ENCODE data around the gene CLRN3.

The CLRN3 gene

GRCh38 chr10:127882391-127882790 is 10.3 kb downstream of the CLRN3 start:
- DNase-seq (ENCODE audit: low read depth), result no peak
- H3K4me3 ChIP-seq (ENCODE audit: low read length), result no peak overlapping the region
- no peak for TF ChIP-seq CTCF (conservative IDR thresholded peaks at IDR 0.05; ENCODE audit: low read depth, low read length)

- no peak for DNase-seq (ENCODE audit: low read depth)
- no peak for TF ChIP-seq CTCF (conservative IDR thresholded peaks at IDR 0.05; ENCODE audit: low read depth, low read length)
- H3K4me3 ChIP-seq (ENCODE audit: low read length), result no peak overlapping the region
These were observed 11.5 kb downstream of the CLRN3 start for GRCh38 chr10:127881262-127881661.

GRCh38 chr10:127880557-127880956 is 12.2 kb downstream of the CLRN3 start:
- TF ChIP-seq CTCF (conservative IDR thresholded peaks at IDR 0.05; ENCODE audit: low read depth, low read length), result no peak
- no peak overlapping the region for H3K4me3 ChIP-seq (ENCODE audit: low read length)
- DNase-seq (ENCODE audit: low read depth), result no peak

GRCh38 chr10:127878475-127879055 is 14.2 kb downstream of the CLRN3 start:
- no peak for DNase-seq (ENCODE audit: low read depth)
- TF ChIP-seq CTCF (conservative IDR thresholded peaks at IDR 0.05; ENCODE audit: low read depth, low read length), result no peak
- no peak overlapping the region for H3K4me3 ChIP-seq (ENCODE audit: low read length)

GRCh38 chr10:127877699-127878098 is 15.0 kb downstream of the CLRN3 start:
- no peak for TF ChIP-seq CTCF (conservative IDR thresholded peaks at IDR 0.05; ENCODE audit: low read depth, low read length)
- no peak overlapping the region for H3K4me3 ChIP-seq (ENCODE audit: low read length)
- no peak for DNase-seq (ENCODE audit: low read depth)

- TF ChIP-seq CTCF (conservative IDR thresholded peaks at IDR 0.05; ENCODE audit: low read depth, low read length), result no peak
- H3K4me3 ChIP-seq (ENCODE audit: low read length), result no peak overlapping the region
- DNase-seq (ENCODE audit: low read depth), result no peak
These were observed 15.6 kb downstream of the CLRN3 start for GRCh38 chr10:127877116-127877515.

GRCh38 chr10:127875916-127876315 is 16.8 kb downstream of the CLRN3 start:
- H3K4me3 ChIP-seq (ENCODE audit: low read length), result no peak overlapping the region
- no peak for DNase-seq (ENCODE audit: low read depth)
- no peak for TF ChIP-seq CTCF (conservative IDR thresholded peaks at IDR 0.05; ENCODE audit: low read depth, low read length)

Measured in retinal pigment epithelial cell (primary cell).